Naive thymus-derived CD8-positive, alpha-beta T cell (primary cell): ENCODE measurements around the gene EGFLAM. TPM values are rescaled to one million over a fixed set of nuclear protein-coding genes. Genes with fewer than 3 reads are reported as not detected.

Experiments used
- ATAC-seq, 2 donors: fragments of 150-1000 bp; cut with Tn5 transposase in 1 of 2; sonication (Bioruptor Pico), chemical (Tn5 transposase) in 1 of 2; 1 replicate in 1 of 2; 2 replicates in 1 of 2; pipeline ENCODE4 v1.10.0; 2021; ENCODE audit warnings: mild to moderate bottlenecking in 2 of 2, moderate library complexity in 2 of 2
- POLR2A ChIA-PET: fragments of 350-600 bp; sonication (Branson Sonifier 250); formaldehyde crosslinking; loops from one replicate; lab custom pipeline; 2021; ENCODE audit warnings: antibody characterized with exemption; lab: Charles Lee
- DNase-seq, 10 donors: peaks; one replicate each; pipeline versions ENCODE4 v3.0.0 to v3.0.0-alpha.2; 2020 to 2022
- H3K27ac Mint-ChIP-seq, 10 donors: one replicate each; pipeline ENCODE4 v1.8.0; 2020 to 2022; ENCODE audit warnings: mild to moderate bottlenecking in 10 of 10, mixed read lengths in 10 of 10, moderate library complexity in 4 of 10, inconsistent platforms in 1 of 10
- H3K27me3 Mint-ChIP-seq, 5 donors: one replicate each; pipeline ENCODE4 v1.8.0; 2021 to 2022; ENCODE audit warnings: mixed read lengths in 5 of 5
- H3K36me3 Mint-ChIP-seq, 3 donors: one replicate each; pipeline ENCODE4 v1.8.0; 2020 to 2022; ENCODE audit warnings: mixed read lengths in 3 of 3, mild to moderate bottlenecking in 2 of 3, inconsistent platforms in 1 of 3
- H3K4me1 Mint-ChIP-seq, 4 donors: one replicate each; pipeline ENCODE4 v1.8.0; 2021 to 2022; ENCODE audit warnings: mixed read lengths in 4 of 4
- H3K4me3 Mint-ChIP-seq, 10 donors: one replicate each; pipeline ENCODE4 v1.8.0; 2020 to 2022; ENCODE audit warnings: mild to moderate bottlenecking in 10 of 10, mixed read lengths in 10 of 10, moderate library complexity in 6 of 10, inconsistent platforms in 1 of 10
- H3K9me3 Mint-ChIP-seq, 9 donors: one replicate each; pipeline ENCODE4 v1.8.0; 2020 to 2022; ENCODE audit warnings: mixed read lengths in 9 of 9, mild to moderate bottlenecking in 3 of 9, inconsistent platforms in 1 of 9, moderate library complexity in 1 of 9
- polyA plus RNA-seq, 3 donors: library from polyadenylated mRNA; unstranded; fragments of 300-500 nt; fragmentation: Illumina TruSeq; gene quantifications; one replicate each; pipeline ENCODE4 v1.2.3, GENCODE V29; 2021
- total RNA-seq, 8 experiments: library from RNA in 2 of 8; stranded (reverse) in 2 of 8; gene quantifications; one replicate each; pipeline ENCODE4 v1.2.3 and lab custom pipeline; 2021 to 2026

The EGFLAM gene
- total and polyA plus RNA-seq, 5 experiments from 2014 or later, result not detected

GRCh38 chr5:38494175-38494574 lies 235.8 kb downstream of the EGFLAM start:
- Mint-ChIP-seq H3K4me1 (no peaks in the 10 kb centered on the region), H3K27ac (no peak overlapping the region), H3K36me3 (no peaks in the 10 kb centered on the region), H3K4me3 (no peak overlapping the region), H3K9me3 (no peaks in the 10 kb centered on the region), H3K27me3 (peaks cover 11 to 25% (median 20%) of the 10 kb centered on the region in 5 donors)
- ATAC-seq (no peak), DNase-seq (no peak)
- POLR2A ChIA-PET, result no interaction called here

- no peak overlapping the region for H3K4me3 Mint-ChIP-seq
- DNase-seq (no peak), ATAC-seq (no peak)
- no peaks in the 10 kb centered on the region for H3K4me1 Mint-ChIP-seq
- H3K27ac Mint-ChIP-seq, result no peak overlapping the region
- no peaks in the 10 kb centered on the region for H3K36me3 Mint-ChIP-seq
- no peaks in the 10 kb centered on the region for H3K9me3 Mint-ChIP-seq
- POLR2A ChIA-PET, result no interaction called here
- peaks cover 11 to 25% (median 21%) of the 10 kb centered on the region in 5 donors for H3K27me3 Mint-ChIP-seq
These were observed 236.4 kb downstream of the EGFLAM start for GRCh38 chr5:38494763-38495162.

GRCh38 chr5:38497946-38498345 lies 239.6 kb downstream of the EGFLAM start:
- Mint-ChIP-seq H3K27ac (no peak overlapping the region), H3K9me3 (no peaks in the 10 kb centered on the region), H3K36me3 (no peaks in the 10 kb centered on the region), H3K4me1 (no peaks in the 10 kb centered on the region), H3K27me3 (peaks cover 4 to 14% (median 13%) of the 10 kb centered on the region in 5 donors), H3K4me3 (no peak overlapping the region)
- ATAC-seq (no peak), DNase-seq (no peak)
- POLR2A ChIA-PET, result no interaction called here

- POLR2A ChIA-PET, result no interaction called here
- Mint-ChIP-seq H3K27me3 (peaks cover 3 to 19% (median 9%) of the 10 kb centered on the region in 5 donors), H3K4me3 (no peak overlapping the region), H3K9me3 (no peaks in the 10 kb centered on the region), H3K27ac (no peak overlapping the region), H3K36me3 (no peaks in the 10 kb centered on the region), H3K4me1 (no peaks in the 10 kb centered on the region)
- no peak for DNase-seq
- no peak for ATAC-seq
These were observed 242.4 kb downstream of the EGFLAM start for GRCh38 chr5:38500573-38501260.

- Mint-ChIP-seq H3K27ac (no peak overlapping the region), H3K27me3 (peaks cover 4 to 26% (median 10%) of the 10 kb centered on the region in 5 donors), H3K4me1 (no peaks in the 10 kb centered on the region), H3K36me3 (no peaks in the 10 kb centered on the region), H3K9me3 (no peaks in the 10 kb centered on the region), H3K4me3 (no peak overlapping the region)
- DNase-seq, result no peak
- POLR2A ChIA-PET, result no interaction called here
- ATAC-seq, result no peak
These were observed 247.9 kb downstream of the EGFLAM start for GRCh38 chr5:38506302-38506701.

GRCh38 chr5:38509185-38509584 lies 250.8 kb downstream of the EGFLAM start:
- no peak for ATAC-seq
- no peak overlapping the region for H3K4me3 Mint-ChIP-seq
- H3K36me3 Mint-ChIP-seq, result no peaks in the 10 kb centered on the region
- POLR2A ChIA-PET, result no interaction called here
- peaks cover 5 to 40% (median 16%) of the 10 kb centered on the region in 5 donors for H3K27me3 Mint-ChIP-seq
- no peaks in the 10 kb centered on the region for H3K9me3 Mint-ChIP-seq
- H3K4me1 Mint-ChIP-seq, result no peaks in the 10 kb centered on the region
- no peak overlapping the region for H3K27ac Mint-ChIP-seq
- no peak for DNase-seq
